HEK293 (cell line): ENCODE data around the gene SLK.

ENCODE experiments used
- ATF2 ChIP-seq: fragments of 450-650 bp; formaldehyde crosslinking; IDR thresholded peaks from 2 replicates; pipeline ENCODE4 v1.5.1; 2016; ENCODE audit warnings: missing biosample characterization, missing genetic modification characterization, low read depth
- BCL11A ChIP-seq: fragments of 450-650 bp; formaldehyde crosslinking; IDR thresholded peaks from 2 replicates; pipeline ENCODE4 v1.5.1; 2016; ENCODE audit warnings: low read depth, missing biosample characterization, missing genetic modification characterization
- BCL11B ChIP-seq: fragments of 450-650 bp; formaldehyde crosslinking; IDR thresholded peaks from 2 replicates; pipeline ENCODE4 v1.5.1; 2016; ENCODE audit warnings: low read depth, missing biosample characterization, missing genetic modification characterization
- GLI2 ChIP-seq: fragments of 450-650 bp; formaldehyde crosslinking; IDR thresholded peaks from 2 replicates; pipeline ENCODE4; 2017; ENCODE audit warnings: missing biosample characterization, missing genetic modification characterization, low read depth, borderline replicate concordance
- KLF1 ChIP-seq: fragments of 450-650 bp; formaldehyde crosslinking; IDR thresholded peaks from 2 replicates; pipeline ENCODE4 v1.5.1; 2016; ENCODE audit warnings: missing biosample characterization, missing genetic modification characterization
- KLF10 ChIP-seq: fragments of 450-650 bp; IDR thresholded peaks from 2 replicates; pipeline ENCODE4 v1.5.1; 2018; ENCODE audit warnings: missing biosample characterization, mild to moderate bottlenecking, missing genetic modification characterization
- KLF16 ChIP-seq: fragments of 450-650 bp; formaldehyde crosslinking; IDR thresholded peaks from 2 replicates; pipeline ENCODE4 v1.5.1; 2017; ENCODE audit warnings: missing biosample characterization, missing genetic modification characterization
- OSR2 ChIP-seq: fragments of 450-650 bp; formaldehyde crosslinking; IDR thresholded peaks from 2 replicates; pipeline ENCODE4 v1.5.1; 2016; ENCODE audit warnings: missing biosample characterization, missing genetic modification characterization
- SCRT2 ChIP-seq: fragments of 450-650 bp; formaldehyde crosslinking; IDR thresholded peaks from 2 replicates; pipeline ENCODE4 v1.5.1; 2016; ENCODE audit warnings: missing biosample characterization, missing genetic modification characterization
- SETDB1 ChIP-seq: IDR thresholded peaks from one replicate; pipeline ENCODE4 v1.6.1; 2017; ENCODE audit warnings: mild to moderate bottlenecking, low read length, moderate library complexity, mixed read lengths; ENCODE audit not compliant: insufficient read length
- SP7 ChIP-seq: fragments of 450-650 bp; formaldehyde crosslinking; IDR thresholded peaks from 2 replicates; pipeline ENCODE4 v1.5.1; 2016; ENCODE audit warnings: missing biosample characterization, missing genetic modification characterization
- WT1 ChIP-seq: fragments of 450-650 bp; formaldehyde crosslinking; IDR thresholded peaks from 2 replicates; pipeline ENCODE4 v1.5.1; 2016; ENCODE audit warnings: missing biosample characterization, missing genetic modification characterization
- ZBTB20 ChIP-seq: fragments of 450-650 bp; formaldehyde crosslinking; IDR thresholded peaks from 2 replicates; pipeline ENCODE4 v1.5.1; 2016; ENCODE audit warnings: missing biosample characterization, missing genetic modification characterization
- ZEB2 ChIP-seq: fragments of 450-650 bp; formaldehyde crosslinking; IDR thresholded peaks from 2 replicates; pipeline ENCODE4 v1.5.1; 2016; ENCODE audit warnings: missing biosample characterization, missing genetic modification characterization
- ZNF132 ChIP-seq: fragments of 450-650 bp; formaldehyde crosslinking; IDR thresholded peaks from 2 replicates; pipeline ENCODE4 v1.5.1; 2017; ENCODE audit warnings: missing biosample characterization, missing genetic modification characterization, borderline replicate concordance
- ZNF175 ChIP-seq: fragments of 450-650 bp; formaldehyde crosslinking; IDR thresholded peaks from 2 replicates; pipeline ENCODE4 v1.5.1; 2016; ENCODE audit warnings: missing biosample characterization, missing genetic modification characterization
- ZNF223 ChIP-seq: fragments of 450-650 bp; formaldehyde crosslinking; IDR thresholded peaks from 2 replicates; pipeline ENCODE4 v1.5.1; 2016; ENCODE audit warnings: missing biosample characterization, missing genetic modification characterization
- ZNF292 ChIP-seq: fragments of 450-650 bp; formaldehyde crosslinking; IDR thresholded peaks from 2 replicates; pipeline ENCODE4 v1.5.1; 2016; ENCODE audit warnings: low read depth, missing biosample characterization, missing genetic modification characterization, borderline replicate concordance
- ZNF426 ChIP-seq: fragments of 450-650 bp; formaldehyde crosslinking; IDR thresholded peaks from 2 replicates; pipeline ENCODE4 v1.5.1; 2017; ENCODE audit warnings: missing biosample characterization, missing genetic modification characterization, mild to moderate bottlenecking, inconsistent platforms, moderate library complexity
- ZNF629 ChIP-seq: fragments of 450-650 bp; formaldehyde crosslinking; IDR thresholded peaks from 2 replicates; pipeline ENCODE4 v1.5.1; 2017; ENCODE audit warnings: missing biosample characterization, missing genetic modification characterization
- ZNF660 ChIP-seq: fragments of 450-650 bp; IDR thresholded peaks from 2 replicates; pipeline ENCODE4 v1.5.1; 2018; ENCODE audit warnings: missing biosample characterization, mild to moderate bottlenecking, missing genetic modification characterization
- ZNF837 ChIP-seq: fragments of 450-650 bp; formaldehyde crosslinking; IDR thresholded peaks from 2 replicates; pipeline ENCODE4 v1.5.1; 2016; ENCODE audit warnings: missing biosample characterization, missing genetic modification characterization
- ZNF843 ChIP-seq: fragments of 450-650 bp; formaldehyde crosslinking; IDR thresholded peaks from 2 replicates; pipeline ENCODE4 v1.5.1; 2016; ENCODE audit warnings: missing biosample characterization, missing genetic modification characterization
- TF ChIP-seq, protein P1 (sequence below): fragments of 450-650 bp; formaldehyde crosslinking; IDR thresholded peaks from 2 replicates; pipeline ENCODE4 v1.5.1; 2016; ENCODE audit warnings: missing biosample characterization, missing genetic modification characterization, borderline replicate concordance
- TF ChIP-seq, protein P2 (sequence below): fragments of 450-650 bp; formaldehyde crosslinking; IDR thresholded peaks from 2 replicates; pipeline ENCODE4 v1.5.1; 2016; ENCODE audit warnings: missing biosample characterization, missing genetic modification characterization
- TF ChIP-seq, protein P3 (sequence below): fragments of 450-650 bp; formaldehyde crosslinking; IDR thresholded peaks from 2 replicates; pipeline ENCODE4 v1.5.1; 2016; ENCODE audit warnings: missing biosample characterization, missing genetic modification characterization
- TF ChIP-seq, protein P4 (sequence below): fragments of 450-650 bp; formaldehyde crosslinking; IDR thresholded peaks from 2 replicates; pipeline ENCODE4 v1.5.1; 2016; ENCODE audit warnings: missing biosample characterization, missing genetic modification characterization

Gene SLK

GRCh38 chr10:103929381-103929921, 37.5 kb upstream of the SLK start (continued):
- TF ChIP-seq, protein P1, sequence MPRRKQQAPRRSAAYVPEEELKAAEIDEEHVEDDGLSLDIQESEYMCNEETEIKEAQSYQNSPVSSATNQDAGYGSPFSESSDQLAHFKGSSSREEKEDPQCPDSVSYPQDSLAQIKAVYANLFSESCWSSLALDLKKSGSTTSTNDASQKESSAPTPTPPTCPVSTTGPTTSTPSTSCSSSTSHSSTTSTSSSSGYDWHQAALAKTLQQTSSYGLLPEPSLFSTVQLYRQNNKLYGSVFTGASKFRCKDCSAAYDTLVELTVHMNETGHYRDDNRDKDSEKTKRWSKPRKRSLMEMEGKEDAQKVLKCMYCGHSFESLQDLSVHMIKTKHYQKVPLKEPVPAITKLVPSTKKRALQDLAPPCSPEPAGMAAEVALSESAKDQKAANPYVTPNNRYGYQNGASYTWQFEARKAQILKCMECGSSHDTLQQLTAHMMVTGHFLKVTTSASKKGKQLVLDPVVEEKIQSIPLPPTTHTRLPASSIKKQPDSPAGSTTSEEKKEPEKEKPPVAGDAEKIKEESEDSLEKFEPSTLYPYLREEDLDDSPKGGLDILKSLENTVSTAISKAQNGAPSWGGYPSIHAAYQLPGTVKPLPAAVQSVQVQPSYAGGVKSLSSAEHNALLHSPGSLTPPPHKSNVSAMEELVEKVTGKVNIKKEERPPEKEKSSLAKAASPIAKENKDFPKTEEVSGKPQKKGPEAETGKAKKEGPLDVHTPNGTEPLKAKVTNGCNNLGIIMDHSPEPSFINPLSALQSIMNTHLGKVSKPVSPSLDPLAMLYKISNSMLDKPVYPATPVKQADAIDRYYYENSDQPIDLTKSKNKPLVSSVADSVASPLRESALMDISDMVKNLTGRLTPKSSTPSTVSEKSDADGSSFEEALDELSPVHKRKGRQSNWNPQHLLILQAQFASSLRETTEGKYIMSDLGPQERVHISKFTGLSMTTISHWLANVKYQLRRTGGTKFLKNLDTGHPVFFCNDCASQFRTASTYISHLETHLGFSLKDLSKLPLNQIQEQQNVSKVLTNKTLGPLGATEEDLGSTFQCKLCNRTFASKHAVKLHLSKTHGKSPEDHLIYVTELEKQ, result no peak
- TF ChIP-seq BCL11A, result no peak
- peak; percentile 75 for TF ChIP-seq SP7 (tag by site-specific recombination)
- TF ChIP-seq, protein P2, sequence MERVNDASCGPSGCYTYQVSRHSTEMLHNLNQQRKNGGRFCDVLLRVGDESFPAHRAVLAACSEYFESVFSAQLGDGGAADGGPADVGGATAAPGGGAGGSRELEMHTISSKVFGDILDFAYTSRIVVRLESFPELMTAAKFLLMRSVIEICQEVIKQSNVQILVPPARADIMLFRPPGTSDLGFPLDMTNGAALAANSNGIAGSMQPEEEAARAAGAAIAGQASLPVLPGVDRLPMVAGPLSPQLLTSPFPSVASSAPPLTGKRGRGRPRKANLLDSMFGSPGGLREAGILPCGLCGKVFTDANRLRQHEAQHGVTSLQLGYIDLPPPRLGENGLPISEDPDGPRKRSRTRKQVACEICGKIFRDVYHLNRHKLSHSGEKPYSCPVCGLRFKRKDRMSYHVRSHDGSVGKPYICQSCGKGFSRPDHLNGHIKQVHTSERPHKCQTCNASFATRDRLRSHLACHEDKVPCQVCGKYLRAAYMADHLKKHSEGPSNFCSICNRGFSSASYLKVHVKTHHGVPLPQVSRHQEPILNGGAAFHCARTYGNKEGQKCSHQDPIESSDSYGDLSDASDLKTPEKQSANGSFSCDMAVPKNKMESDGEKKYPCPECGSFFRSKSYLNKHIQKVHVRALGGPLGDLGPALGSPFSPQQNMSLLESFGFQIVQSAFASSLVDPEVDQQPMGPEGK, result 0 out of 2 replicates have a peak, but pooled peaks have one; percentile 39
- TF ChIP-seq ZNF629 (tag by site-specific recombination), result peak; percentile 86
- TF ChIP-seq ZNF175 (tag by site-specific recombination), result no peak
- peak; percentile 23; the same call in 1 of the 2 replicates for TF ChIP-seq OSR2 (tag by site-specific recombination)
- no peak for TF ChIP-seq ZNF292 (tag by site-specific recombination)
- no peak for TF ChIP-seq SETDB1
- TF ChIP-seq GLI2 (tag by site-specific recombination), result no peak
- no peak for TF ChIP-seq ZNF426 (tag by site-specific recombination)
- no peak for TF ChIP-seq ZNF132 (tag by site-specific recombination)
- peak; percentile 25; the same call in 1 of the 2 replicates for TF ChIP-seq KLF10 (tag by site-specific recombination)
- TF ChIP-seq BCL11B (tag by site-specific recombination), result no peak
- peak; percentile 85 for TF ChIP-seq KLF1 (tag by site-specific recombination)
- no peak for TF ChIP-seq ZNF660
- no peak for TF ChIP-seq KLF16 (tag by site-specific recombination)
- TF ChIP-seq, protein P3, sequence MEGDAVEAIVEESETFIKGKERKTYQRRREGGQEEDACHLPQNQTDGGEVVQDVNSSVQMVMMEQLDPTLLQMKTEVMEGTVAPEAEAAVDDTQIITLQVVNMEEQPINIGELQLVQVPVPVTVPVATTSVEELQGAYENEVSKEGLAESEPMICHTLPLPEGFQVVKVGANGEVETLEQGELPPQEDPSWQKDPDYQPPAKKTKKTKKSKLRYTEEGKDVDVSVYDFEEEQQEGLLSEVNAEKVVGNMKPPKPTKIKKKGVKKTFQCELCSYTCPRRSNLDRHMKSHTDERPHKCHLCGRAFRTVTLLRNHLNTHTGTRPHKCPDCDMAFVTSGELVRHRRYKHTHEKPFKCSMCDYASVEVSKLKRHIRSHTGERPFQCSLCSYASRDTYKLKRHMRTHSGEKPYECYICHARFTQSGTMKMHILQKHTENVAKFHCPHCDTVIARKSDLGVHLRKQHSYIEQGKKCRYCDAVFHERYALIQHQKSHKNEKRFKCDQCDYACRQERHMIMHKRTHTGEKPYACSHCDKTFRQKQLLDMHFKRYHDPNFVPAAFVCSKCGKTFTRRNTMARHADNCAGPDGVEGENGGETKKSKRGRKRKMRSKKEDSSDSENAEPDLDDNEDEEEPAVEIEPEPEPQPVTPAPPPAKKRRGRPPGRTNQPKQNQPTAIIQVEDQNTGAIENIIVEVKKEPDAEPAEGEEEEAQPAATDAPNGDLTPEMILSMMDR, result no peak
- TF ChIP-seq ZBTB20 (tag by site-specific recombination), result peak; percentile 17; the same call in 1 of the 2 replicates
- peak; percentile 68 for TF ChIP-seq ZEB2 (tag by site-specific recombination)
- TF ChIP-seq ZNF223, result no peak
- peak; percentile 40; the same call in 1 of the 2 replicates for TF ChIP-seq WT1 (tag by site-specific recombination)
- TF ChIP-seq ZNF843 (tag by site-specific recombination), result peak; percentile 43; the same call in 1 of the 2 replicates
- TF ChIP-seq, protein P4, sequence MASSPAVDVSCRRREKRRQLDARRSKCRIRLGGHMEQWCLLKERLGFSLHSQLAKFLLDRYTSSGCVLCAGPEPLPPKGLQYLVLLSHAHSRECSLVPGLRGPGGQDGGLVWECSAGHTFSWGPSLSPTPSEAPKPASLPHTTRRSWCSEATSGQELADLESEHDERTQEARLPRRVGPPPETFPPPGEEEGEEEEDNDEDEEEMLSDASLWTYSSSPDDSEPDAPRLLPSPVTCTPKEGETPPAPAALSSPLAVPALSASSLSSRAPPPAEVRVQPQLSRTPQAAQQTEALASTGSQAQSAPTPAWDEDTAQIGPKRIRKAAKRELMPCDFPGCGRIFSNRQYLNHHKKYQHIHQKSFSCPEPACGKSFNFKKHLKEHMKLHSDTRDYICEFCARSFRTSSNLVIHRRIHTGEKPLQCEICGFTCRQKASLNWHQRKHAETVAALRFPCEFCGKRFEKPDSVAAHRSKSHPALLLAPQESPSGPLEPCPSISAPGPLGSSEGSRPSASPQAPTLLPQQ, result peak; percentile 88
- TF ChIP-seq ZNF837 (tag by site-specific recombination), result no peak
- TF ChIP-seq ATF2 (tag by site-specific recombination), result peak; percentile 77; the same call in 1 of the 2 replicates
- TF ChIP-seq SCRT2 (tag by site-specific recombination), result no peak
